ENCODE measurements around the gene ZHX3. TPM values are rescaled to one million over a fixed set of nuclear protein-coding genes. Genes with fewer than 3 reads are reported as not detected.

The ZHX3 gene
- total RNA-seq, 1 donor from 2014 or later, result 13.4 TPM

- no peak for DNase-seq (ENCODE audit: low read depth)
These were observed 149.0 kb downstream of the ZHX3 start for GRCh38 chr20:41168281-41169161.

GRCh38 chr20:41167481-41168253 lies 149.9 kb downstream of the ZHX3 start:
- TF ChIP-seq CTCF (conservative IDR thresholded peaks at IDR 0.05; ENCODE audit: low read depth, low read length), result no peak
- DNase-seq (ENCODE audit: low read depth), result no peak
- no peak overlapping the region for H3K4me3 ChIP-seq (ENCODE audit: low read depth, low read length)

More at GRCh38 chr20:41168281-41169161, 149.0 kb downstream of the ZHX3 start:
- no peak overlapping the region for H3K4me3 ChIP-seq (ENCODE audit: low read depth, low read length)
- TF ChIP-seq CTCF (conservative IDR thresholded peaks at IDR 0.05; ENCODE audit: low read depth, low read length), result no peak

- DNase-seq (ENCODE audit: low read depth), result no peak
- no peak for TF ChIP-seq CTCF (conservative IDR thresholded peaks at IDR 0.05; ENCODE audit: low read depth, low read length)
- H3K4me3 ChIP-seq (ENCODE audit: low read depth, low read length), result no peak overlapping the region
These were observed 150.4 kb downstream of the ZHX3 start for GRCh38 chr20:41167118-41167470.

- DNase-seq (ENCODE audit: low read depth), result no peak
- no peak for TF ChIP-seq CTCF (conservative IDR thresholded peaks at IDR 0.05; ENCODE audit: low read depth, low read length)
- no peak overlapping the region for H3K4me3 ChIP-seq (ENCODE audit: low read depth, low read length)
These were observed 151.1 kb downstream of the ZHX3 start for GRCh38 chr20:41166201-41167117.

- no peak overlapping the region for H3K4me3 ChIP-seq (ENCODE audit: low read depth, low read length)
- DNase-seq (ENCODE audit: low read depth), result no peak
- no peak for TF ChIP-seq CTCF (conservative IDR thresholded peaks at IDR 0.05; ENCODE audit: low read depth, low read length)
These were observed 152.3 kb downstream of the ZHX3 start for GRCh38 chr20:41165001-41165882.

GRCh38 chr20:41163821-41164220 lies 153.7 kb downstream of the ZHX3 start:
- no peak for TF ChIP-seq CTCF (conservative IDR thresholded peaks at IDR 0.05; ENCODE audit: low read depth, low read length)
- no peak overlapping the region for H3K4me3 ChIP-seq (ENCODE audit: low read depth, low read length)

More at GRCh38 chr20:41163821-41164220, 153.7 kb downstream of the ZHX3 start:
- no peak for DNase-seq (ENCODE audit: low read depth)
